Tibial artery (tissue), 4 donors: ENCODE data around the gene POPDC2.

ENCODE experiments used
- DNase-seq, 2 donors: peaks; one replicate each; pipeline ENCODE4 v3.0.0-alpha.2; 2019
- H3K27ac ChIP-seq, 2 donors: fragments of 200-600 bp; sonication (generic) in 1 of 2; 1 replicate in 1 of 2; 2 replicates in 1 of 2; pipeline ENCODE4 v1.5.1; 2018 to 2019; ENCODE audit warnings: mild to moderate bottlenecking in 1 of 2
- H3K27me3 ChIP-seq, 2 donors: fragments of 200-600 bp; sonication (generic) in 1 of 2; one replicate each; pipeline versions ENCODE4 v1.5.1 to v1.6.0; 2016 to 2019
- H3K36me3 ChIP-seq, 3 donors: fragments of 200-600 bp; sonication (generic) in 2 of 3; one replicate each; pipeline ENCODE4 v1.5.1; 2016 to 2019; ENCODE audit warnings: mild to moderate bottlenecking in 2 of 3
- H3K4me1 ChIP-seq, 4 donors: fragments of 200-600 bp; sonication (generic) in 2 of 4; 1 replicate in 3 of 4; 2 replicates in 1 of 4; pipeline ENCODE4 v1.5.1; 2016 to 2019
- H3K4me3 ChIP-seq, 2 donors: fragments of 200-600 bp; sonication (generic) in 1 of 2; 1 replicate in 1 of 2; 2 replicates in 1 of 2; pipeline ENCODE4 v1.5.1; 2018 to 2019; ENCODE audit warnings: mild to moderate bottlenecking in 2 of 2
- H3K9me3 ChIP-seq, 3 donors: fragments of 200-600 bp; sonication (generic) in 1 of 3; one replicate each; pipeline ENCODE4 v1.5.1; 2016 to 2019
- intact Hi-C: fragments of 100-400 bp; cut with DNase I; formaldehyde crosslinking; loops from one replicate; pipeline ENCODE4 v1.15.0; 2023; ENCODE audit warnings: low total_unique reads
- TF ChIP-seq, protein P1 (sequence below), 2 experiments: fragments of 200-600 bp in 1 of 2; fragments of 450-650 bp in 1 of 2; IDR thresholded peaks; one replicate each; pipeline ENCODE4 v1.5.1; 2017 to 2019; ENCODE audit warnings: antibody characterized with exemption in 2 of 2, mild to moderate bottlenecking in 1 of 2, moderate library complexity in 1 of 2

Gene POPDC2

DNA sequence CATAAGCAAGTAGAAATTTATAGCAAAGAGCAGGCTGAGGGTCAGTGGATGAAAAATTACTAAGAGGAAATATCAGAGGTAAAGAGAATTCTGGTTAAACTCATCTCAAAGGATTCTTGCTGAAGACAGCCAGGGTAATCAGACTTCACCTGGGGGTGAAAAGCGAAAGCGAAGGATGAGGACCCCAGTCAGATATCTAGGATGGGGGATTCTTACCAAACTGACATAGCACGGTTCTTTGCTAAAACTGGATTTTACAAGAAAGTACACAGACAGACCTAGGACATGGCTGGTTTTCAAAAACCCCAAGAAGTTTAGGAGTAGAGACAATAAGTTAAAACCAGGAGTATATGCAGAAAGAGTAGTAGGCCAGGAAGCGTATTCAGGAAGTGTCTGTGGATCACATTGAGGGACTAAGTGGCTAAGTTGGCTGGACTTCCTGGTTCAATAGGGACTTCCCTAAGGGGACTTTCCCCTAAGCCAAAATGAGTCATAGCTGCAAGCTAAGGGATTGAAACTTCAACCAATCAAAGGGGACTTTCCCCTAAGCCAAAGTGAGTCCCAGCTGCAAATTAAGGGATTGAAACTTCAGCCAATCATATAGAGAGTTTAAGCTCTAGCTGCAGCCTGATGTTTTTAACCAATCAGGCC is 40.0 kb upstream of the POPDC2 start:
- TF ChIP-seq, protein P1, sequence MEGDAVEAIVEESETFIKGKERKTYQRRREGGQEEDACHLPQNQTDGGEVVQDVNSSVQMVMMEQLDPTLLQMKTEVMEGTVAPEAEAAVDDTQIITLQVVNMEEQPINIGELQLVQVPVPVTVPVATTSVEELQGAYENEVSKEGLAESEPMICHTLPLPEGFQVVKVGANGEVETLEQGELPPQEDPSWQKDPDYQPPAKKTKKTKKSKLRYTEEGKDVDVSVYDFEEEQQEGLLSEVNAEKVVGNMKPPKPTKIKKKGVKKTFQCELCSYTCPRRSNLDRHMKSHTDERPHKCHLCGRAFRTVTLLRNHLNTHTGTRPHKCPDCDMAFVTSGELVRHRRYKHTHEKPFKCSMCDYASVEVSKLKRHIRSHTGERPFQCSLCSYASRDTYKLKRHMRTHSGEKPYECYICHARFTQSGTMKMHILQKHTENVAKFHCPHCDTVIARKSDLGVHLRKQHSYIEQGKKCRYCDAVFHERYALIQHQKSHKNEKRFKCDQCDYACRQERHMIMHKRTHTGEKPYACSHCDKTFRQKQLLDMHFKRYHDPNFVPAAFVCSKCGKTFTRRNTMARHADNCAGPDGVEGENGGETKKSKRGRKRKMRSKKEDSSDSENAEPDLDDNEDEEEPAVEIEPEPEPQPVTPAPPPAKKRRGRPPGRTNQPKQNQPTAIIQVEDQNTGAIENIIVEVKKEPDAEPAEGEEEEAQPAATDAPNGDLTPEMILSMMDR (IDR thresholded peaks at IDR 0.05) = no peak
- H3K27ac ChIP-seq = no peak overlapping the region
- intact Hi-C loops = loop anchor here (5.0 kb wide), 1 partner anchor 203 kb away; the partner anchor contains the start of gene TIMMDC1

DNA sequence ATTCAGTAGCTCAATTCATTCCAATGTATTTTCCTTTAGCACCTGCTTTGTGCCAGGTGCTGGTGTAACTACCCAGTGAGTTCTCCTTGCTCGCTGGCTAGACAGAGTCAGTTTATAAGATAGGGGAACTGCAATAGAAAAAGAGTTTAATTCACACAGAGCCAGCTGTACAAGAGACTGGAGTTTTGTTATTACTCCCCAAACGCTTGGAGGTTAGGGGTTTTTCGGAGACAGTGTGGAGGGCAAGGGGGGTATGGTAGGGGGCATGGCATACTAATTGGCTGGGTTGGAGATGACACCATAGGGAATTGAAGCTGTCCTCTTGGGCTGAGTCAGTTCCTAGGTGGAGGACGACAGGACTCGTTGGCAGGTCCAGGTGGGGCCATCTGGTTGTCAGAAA is 37.0 kb upstream of the POPDC2 start:
- intact Hi-C loops = no loop called here
- no peak overlapping the region for H3K4me3 ChIP-seq
- H3K27me3 ChIP-seq = no peaks in the 10 kb centered on the region
- no peak for DNase-seq
- no peak overlapping the region for H3K27ac ChIP-seq
- no peaks in the 10 kb centered on the region for H3K36me3 ChIP-seq
- TF ChIP-seq, protein P1 (IDR thresholded peaks at IDR 0.05) = no peak
- H3K4me1 ChIP-seq = peaks cover 0 to 5% (median 2%) of the 10 kb centered on the region in 4 donors
- no peaks in the 10 kb centered on the region for H3K9me3 ChIP-seq

More for the DNA sequence above, 40.0 kb upstream of the POPDC2 start:
- H3K27me3 ChIP-seq = no peaks in the 10 kb centered on the region
- H3K36me3 ChIP-seq = no peaks in the 10 kb centered on the region
- no peak overlapping the region for H3K4me3 ChIP-seq
- H3K9me3 ChIP-seq = no peaks in the 10 kb centered on the region
- no peak for DNase-seq
- H3K4me1 ChIP-seq = peaks cover 0 to 18% (median 7%) of the 10 kb centered on the region in 4 donors

DNA sequence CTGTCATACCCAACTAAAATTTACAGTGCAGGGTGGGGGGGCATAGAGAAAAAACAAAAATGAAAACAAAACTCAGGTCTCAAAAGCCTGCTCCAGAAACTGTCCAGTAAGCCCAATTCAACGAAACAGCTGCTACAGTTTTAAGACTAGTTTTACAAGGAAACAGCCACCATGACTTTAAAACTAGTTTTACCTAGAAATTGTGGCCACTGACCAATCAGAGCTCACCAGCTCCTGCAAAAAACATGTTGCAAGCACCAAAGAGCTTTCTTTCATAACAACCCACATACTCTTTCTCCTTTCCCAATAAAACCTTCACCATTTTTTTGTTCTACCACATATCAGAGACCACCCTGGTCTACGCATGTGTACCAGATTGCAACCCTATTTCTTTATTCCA is 35.1 kb upstream of the POPDC2 start:
- Histone ChIP-seq H3K4me1 (no peaks in the 10 kb centered on the region), H3K9me3 (no peaks in the 10 kb centered on the region), H3K4me3 (no peak overlapping the region), H3K36me3 (no peaks in the 10 kb centered on the region), H3K27me3 (no peaks in the 10 kb centered on the region), H3K27ac (no peak overlapping the region)
- DNase-seq = no peak
- intact Hi-C loops = no loop called here
- TF ChIP-seq, protein P1 (IDR thresholded peaks at IDR 0.05) = no peak

DNA sequence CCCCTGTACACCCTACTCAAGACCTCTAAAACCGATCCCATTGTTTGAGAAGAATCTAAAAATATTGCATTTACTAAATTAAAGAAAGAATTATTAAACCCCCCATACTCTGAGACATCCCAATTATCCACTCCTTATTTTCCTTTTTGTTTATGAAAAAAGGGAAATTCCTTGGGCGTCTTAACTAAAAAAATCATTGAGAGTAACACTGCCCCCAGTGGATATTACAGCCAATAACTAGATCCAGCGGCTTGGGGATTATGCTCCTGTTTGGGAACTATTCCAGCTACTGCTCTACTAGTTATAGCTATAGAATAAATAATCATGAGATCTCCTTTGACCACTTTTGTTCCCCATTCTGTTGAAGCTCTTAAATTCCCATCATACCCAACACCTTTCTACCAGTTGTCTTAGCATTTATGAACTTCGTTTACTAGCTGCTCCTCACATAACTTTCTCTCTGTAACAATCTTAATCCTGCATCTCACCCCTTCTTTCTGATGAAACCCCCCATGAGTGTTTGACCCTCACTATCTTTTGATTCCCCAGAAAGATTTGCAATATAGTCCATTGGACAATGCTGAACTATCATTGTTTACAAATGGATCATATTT is 29.8 kb upstream of the POPDC2 start:
- H3K4me3 ChIP-seq = no peak overlapping the region
- TF ChIP-seq, protein P1 (IDR thresholded peaks at IDR 0.05) = peak; percentile 14 to 17
- no peaks in the 10 kb centered on the region for H3K4me1 ChIP-seq
- no peaks in the 10 kb centered on the region for H3K9me3 ChIP-seq
- no peaks in the 10 kb centered on the region for H3K27me3 ChIP-seq
- no peaks in the 10 kb centered on the region for H3K36me3 ChIP-seq
- intact Hi-C loops = no loop called here
- no peak for DNase-seq
- no peak overlapping the region for H3K27ac ChIP-seq

DNA sequence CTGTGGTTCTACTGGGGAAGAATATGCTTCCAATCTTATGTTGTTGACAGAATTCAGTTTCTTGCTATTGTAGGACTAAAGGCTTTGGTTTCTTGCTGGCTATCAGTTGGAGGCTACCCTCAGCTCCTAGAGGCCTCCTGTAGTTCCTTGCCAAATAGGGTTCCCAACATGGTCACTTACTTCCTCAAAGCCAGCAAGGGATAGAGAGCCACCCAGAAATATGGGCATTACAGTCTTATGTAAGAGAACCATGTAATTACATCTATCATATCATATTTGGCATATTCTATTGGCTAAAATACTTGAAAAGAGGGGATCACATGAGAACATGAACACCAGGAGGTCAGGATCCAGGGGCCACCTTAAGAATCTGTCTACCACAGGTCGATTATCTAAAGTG is 23.0 kb upstream of the POPDC2 start:
- no peak for DNase-seq
- no peaks in the 10 kb centered on the region for H3K27me3 ChIP-seq
- intact Hi-C loops = no loop called here

More for the DNA sequence above, 23.0 kb upstream of the POPDC2 start:
- no peaks in the 10 kb centered on the region for H3K36me3 ChIP-seq
- TF ChIP-seq, protein P1 (IDR thresholded peaks at IDR 0.05) = no peak
- no peaks in the 10 kb centered on the region for H3K4me1 ChIP-seq
- no peak overlapping the region for H3K4me3 ChIP-seq
- no peak overlapping the region for H3K27ac ChIP-seq
- no peaks in the 10 kb centered on the region for H3K9me3 ChIP-seq
